Measurements from ENCODE around the gene LAMA2. TPM values are rescaled to one million over a fixed set of nuclear protein-coding genes. Genes with fewer than 3 reads are reported as not detected.
A peak's percentile ranks its signal among the peaks of the same experiment; 100 is the strongest.

LAMA2 gene
- total and polyA plus RNA-seq, 2 of the 8 experiments (the other 6 are each of a cell fraction or from before 2014, with no cell fraction given) = 1.3 to 3.8 TPM

GRCh38 chr6:129317931-129318820 lies 435.2 kb downstream of the LAMA2 start:
- H3K36me3 ChIP-seq (ENCODE audit: control insufficient read depth in 2 of 4, insufficient read depth in 4 of 4, low read length in 3 of 4) = no peaks in the 10 kb centered on the region
- no peaks in the 10 kb centered on the region; a peak in 1 of 7 replicates for H3K27me3 ChIP-seq (replicated peaks in 1 of 4; ENCODE audit: control insufficient read depth in 3 of 4, extremely low read depth in 1 of 4, insufficient read depth in 3 of 4, low read length in 3 of 4)
- no peak overlapping the region for H2BK20ac ChIP-seq (ENCODE audit: low read length)
- no peak overlapping the region for H2AFZ ChIP-seq (ENCODE audit: low read length)
- H4K91ac ChIP-seq (replicated peaks; ENCODE audit: insufficient read length, low read length) = no peak overlapping the region
- no peak overlapping the region for H3K56ac ChIP-seq (replicated peaks; ENCODE audit: insufficient read length, low read depth, low read length)
- no peak overlapping the region for H3K9ac ChIP-seq (replicated peaks in 1 of 4; ENCODE audit: extremely low read depth in 1 of 4, low read depth in 3 of 4, low read length in 3 of 4)
- H3K79me1 ChIP-seq (ENCODE audit: low read depth, low read length) = no peaks in the 10 kb centered on the region
- H4K20me1 ChIP-seq (replicated peaks in 1 of 2; ENCODE audit: control insufficient read depth in 1 of 2, insufficient read depth in 2 of 2, low read length in 2 of 2) = no peaks in the 10 kb centered on the region
- no peak overlapping the region for H2BK5ac ChIP-seq (ENCODE audit: low read depth, low read length)
- H3K23me2 ChIP-seq (ENCODE audit: low read depth, low read length) = no peaks in the 10 kb centered on the region
- peak overlapping the region in 1 of 4 experiments; percentile 37; a peak in 1 of 8 replicates for H3K4me3 ChIP-seq (ENCODE audit: extremely low read depth in 1 of 4, insufficient read depth in 2 of 4, low read depth in 3 of 4, low read length in 4 of 4)
- H3K27ac ChIP-seq (ENCODE audit: low read depth, low read length) = peak overlapping the region; percentile 53; the same call in 1 of the 2 replicates
- H4K5ac ChIP-seq (ENCODE audit: insufficient read length, low read depth, low read length) = peak overlapping the region; percentile 94
- ChIA-PET POLR2A (ENCODE audit: partially characterized antibody) (interaction anchor here (0.7 to 1.0 kb wide), 3 partner anchors 10 to 881 kb away, joined by 3 to 6 read pairs (median 3); no protein-coding TSS in a partner anchor), CTCF (ENCODE audit: partially characterized antibody) (interaction anchor here (0.6 kb wide), 1 partner anchor 50 kb away, joined by 3 read pairs; no protein-coding TSS in a partner anchor)
- H2BK12ac ChIP-seq (ENCODE audit: low read depth, low read length) = no peak overlapping the region
- H3K18ac ChIP-seq (ENCODE audit: extremely low read depth, low read length) = no peak overlapping the region; the same call in 1 of the 2 replicates
- no peak overlapping the region for H2BK15ac ChIP-seq (ENCODE audit: low read length)
- H2BK120ac ChIP-seq (replicated peaks; ENCODE audit: low read depth, low read length) = no peak overlapping the region
- H4K8ac ChIP-seq (ENCODE audit: extremely low read depth, insufficient read depth, low read length) = no peak overlapping the region
- DNase-seq (ENCODE audit: low read depth in 1 of 2, low spot score in 2 of 2) = peak in 1 of 2 experiments; percentile 77
- no peak overlapping the region for H2AK5ac ChIP-seq (ENCODE audit: low read depth, low read length)
- FAIRE-seq = peak; percentile 70
- H3K4me1 ChIP-seq (replicated peaks in 1 of 4; ENCODE audit: control insufficient read depth in 3 of 4, insufficient read depth in 4 of 4, low read length in 3 of 4) = peaks cover 0 to 11% (median 3%) of the 10 kb centered on the region in 4 experiments; a peak in 3 of 7 replicates
- H3K4me2 ChIP-seq (ENCODE audit: insufficient read depth in 1 of 2, low read depth in 2 of 2, low read length in 2 of 2) = peak overlapping the region; percentile 10 to 61; a peak in 3 of 4 replicates
- H3K79me2 ChIP-seq (ENCODE audit: control insufficient read depth in 1 of 2, insufficient read depth in 2 of 2, low read length in 2 of 2) = no peaks in the 10 kb centered on the region
- H3K23ac ChIP-seq (ENCODE audit: insufficient read length) = no peak overlapping the region
- no peak overlapping the region for H3K14ac ChIP-seq (ENCODE audit: insufficient read length)
- no peak overlapping the region for H3K4ac ChIP-seq (replicated peaks; ENCODE audit: insufficient read length, low read depth, low read length)
- H3K9me3 ChIP-seq (ENCODE audit: insufficient read depth in 2 of 2, low read depth in 1 of 2, low read length in 1 of 2) = no peaks in the 10 kb centered on the region
- WGBS, 2 experiments (ENCODE audit: extremely low coverage in 1 of 2, insufficient coverage in 1 of 2, insufficient read length in 1 of 2, insufficient replicate concordance in 2 of 2, low coverage in 1 of 2, low lambda C conversion rate in 2 of 2, missing lambda C conversion rate in 1 of 2) = 8% methylated on average over 3 of the region's 3 CpGs; no CpG with 5 or more reads in 1 of the 2 experiments
